Sigmoid colon (tissue), 4 donors: ENCODE results near the gene PRSS2.
"Not testable (repeated sequence)": the region's sequence is repeated elsewhere in the genome, so short reads cannot be mapped to it uniquely, and the experiment has no call there.

Source experiments
- POLR2AphosphoS5 ChIP-seq, 4 donors: sonication (generic); formaldehyde crosslinking; IDR thresholded peaks; one replicate each; pipeline ENCODE4 v1.6.1; 2017; ENCODE audit warnings: antibody characterized with exemption in 4 of 4
- TF ChIP-seq, protein P1 (sequence below), 4 experiments: fragments of 450-650 bp in 3 of 4; fragments of 200-600 bp in 1 of 4; IDR thresholded peaks; one replicate each; pipeline ENCODE4 v1.5.1; 2016 to 2019; ENCODE audit warnings: antibody characterized with exemption in 4 of 4, mild to moderate bottlenecking in 3 of 4, moderate library complexity in 2 of 4

GRCh38 chr7:142768885-142769284 is 1.9 kb upstream of the PRSS2 start:
- not testable (repeated sequence) for TF ChIP-seq POLR2AphosphoS5 (IDR thresholded peaks at IDR 0.05)
- TF ChIP-seq, protein P1, sequence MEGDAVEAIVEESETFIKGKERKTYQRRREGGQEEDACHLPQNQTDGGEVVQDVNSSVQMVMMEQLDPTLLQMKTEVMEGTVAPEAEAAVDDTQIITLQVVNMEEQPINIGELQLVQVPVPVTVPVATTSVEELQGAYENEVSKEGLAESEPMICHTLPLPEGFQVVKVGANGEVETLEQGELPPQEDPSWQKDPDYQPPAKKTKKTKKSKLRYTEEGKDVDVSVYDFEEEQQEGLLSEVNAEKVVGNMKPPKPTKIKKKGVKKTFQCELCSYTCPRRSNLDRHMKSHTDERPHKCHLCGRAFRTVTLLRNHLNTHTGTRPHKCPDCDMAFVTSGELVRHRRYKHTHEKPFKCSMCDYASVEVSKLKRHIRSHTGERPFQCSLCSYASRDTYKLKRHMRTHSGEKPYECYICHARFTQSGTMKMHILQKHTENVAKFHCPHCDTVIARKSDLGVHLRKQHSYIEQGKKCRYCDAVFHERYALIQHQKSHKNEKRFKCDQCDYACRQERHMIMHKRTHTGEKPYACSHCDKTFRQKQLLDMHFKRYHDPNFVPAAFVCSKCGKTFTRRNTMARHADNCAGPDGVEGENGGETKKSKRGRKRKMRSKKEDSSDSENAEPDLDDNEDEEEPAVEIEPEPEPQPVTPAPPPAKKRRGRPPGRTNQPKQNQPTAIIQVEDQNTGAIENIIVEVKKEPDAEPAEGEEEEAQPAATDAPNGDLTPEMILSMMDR (IDR thresholded peaks at IDR 0.05): not testable (repeated sequence)
